GM10847 (cell line): ENCODE data around the gene MIS18A.

Source experiments
- POLR2A ChIP-seq: IDR thresholded peaks from 2 replicates; pipeline ENCODE4 v1.6.1; 2011; ENCODE audit not compliant: insufficient read length; ENCODE audit errors: extremely low read depth

MIS18A gene

GRCh38 chr21:32240851-32241687, 37.8 kb downstream of the MIS18A start:
- no peak for TF ChIP-seq POLR2A

DNA sequence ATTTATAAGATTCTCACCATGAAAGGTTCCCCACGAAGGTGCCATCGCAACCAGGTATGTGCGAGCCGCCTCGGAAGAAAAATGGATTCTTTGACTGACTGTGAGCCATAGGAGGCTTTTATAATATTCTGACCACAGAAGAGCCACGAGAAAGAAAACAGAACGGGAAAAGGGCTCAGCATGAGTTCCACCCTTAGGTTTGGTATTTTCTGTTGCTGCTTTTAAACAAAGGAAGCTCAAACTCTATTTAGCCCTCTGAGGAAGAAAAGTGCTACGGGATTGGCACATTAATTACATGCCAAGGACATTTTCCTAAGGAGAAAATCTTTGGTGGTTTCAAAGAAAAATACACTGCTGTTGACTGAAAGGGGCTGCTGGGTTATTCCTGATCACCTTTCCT, 39.3 kb downstream of the MIS18A start:
- no peak for TF ChIP-seq POLR2A

DNA sequence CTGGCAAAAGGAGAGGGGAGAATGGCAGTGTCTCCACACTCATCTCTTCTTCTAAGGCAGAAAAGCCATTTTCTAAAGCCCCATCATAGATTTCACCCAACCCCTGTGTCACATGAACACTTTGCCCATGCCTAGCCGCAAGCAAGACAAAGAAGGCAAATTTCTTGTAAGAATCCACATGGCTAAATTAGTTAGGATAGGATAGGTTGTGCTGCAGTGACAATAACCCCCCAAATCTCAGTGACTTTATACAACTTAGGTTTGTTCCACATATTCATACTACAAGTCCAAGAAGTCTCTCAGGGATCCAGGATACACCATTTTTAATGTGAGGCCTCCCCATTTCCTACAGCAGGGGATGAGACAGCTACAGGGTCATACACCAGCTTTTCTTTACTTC, 40.8 kb downstream of the MIS18A start:
- no peak for TF ChIP-seq POLR2A

- TF ChIP-seq POLR2A, result no peak
Measured at GRCh38 chr21:32237021-32237420, 41.8 kb downstream of the MIS18A start.

DNA sequence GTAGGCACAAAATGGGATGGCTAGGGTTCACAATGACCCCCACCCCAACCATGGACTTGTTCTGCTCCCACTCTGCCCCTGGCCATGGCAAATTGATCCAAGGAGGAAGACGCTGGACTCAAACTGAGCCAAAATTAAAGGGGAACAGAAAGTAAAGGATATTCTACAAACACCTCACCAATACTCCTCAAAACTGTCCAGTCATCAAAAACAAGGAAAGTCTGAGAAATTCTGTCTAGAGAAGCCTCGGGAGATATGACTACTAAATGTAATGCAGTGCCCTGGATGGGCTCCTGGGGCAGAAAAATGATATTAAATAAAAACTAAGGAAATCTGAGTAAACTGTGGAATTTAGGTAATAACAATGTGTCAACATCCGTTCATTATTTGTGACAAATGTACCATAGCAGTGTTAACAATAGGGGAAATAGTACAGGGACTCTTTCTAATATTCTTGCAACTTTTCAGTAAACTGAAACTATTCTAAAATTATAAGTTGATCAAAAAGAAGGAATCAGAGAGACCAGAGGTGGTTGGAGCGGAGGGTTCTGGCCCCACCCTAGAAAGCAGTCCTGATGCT, 45.0 kb downstream of the MIS18A start:
- TF ChIP-seq POLR2A, result no peak

- no peak for TF ChIP-seq POLR2A
Measured at GRCh38 chr21:32233055-32233546, 45.7 kb downstream of the MIS18A start.

DNA sequence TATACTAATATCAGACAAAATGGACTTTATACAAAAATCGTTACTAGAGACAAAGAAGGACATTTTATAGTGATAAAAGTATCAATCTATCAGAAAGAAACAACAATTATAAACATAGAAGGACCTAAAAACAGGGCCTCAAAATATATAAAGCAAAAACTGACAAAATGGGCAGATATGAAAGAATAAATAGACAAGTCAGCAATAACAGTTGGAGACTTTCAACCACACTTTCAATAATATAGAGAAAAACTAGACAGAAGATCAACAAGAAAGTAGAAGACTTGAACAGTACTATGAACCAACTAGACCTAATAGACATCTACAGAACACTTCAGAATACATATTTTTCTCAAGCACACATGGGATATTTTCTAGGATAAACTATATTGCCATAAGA, 52.4 kb downstream of the MIS18A start:
- TF ChIP-seq POLR2A, result no peak
